H1 (cell line): ENCODE data around the gene CACNA2D3. TPM values are rescaled to one million over a fixed set of nuclear protein-coding genes. Genes with fewer than 3 reads are reported as not detected.

ENCODE experiments used
- CTCF ChIA-PET: fragments of 300-600 bp; sonication (Branson Sonifier 250); formaldehyde crosslinking; loops from one replicate; lab custom pipeline; 2021; ENCODE audit not compliant: partially characterized antibody; lab: Charles Lee
- POLR2A ChIA-PET: fragments of 300-600 bp; sonication (Branson Sonifier 250); formaldehyde crosslinking; loops from one replicate; lab custom pipeline; 2021; ENCODE audit warnings: inconsistent platforms; ENCODE audit not compliant: partially characterized antibody; lab: Charles Lee
- DNase-seq, 2 experiments: peaks; one replicate each; pipeline versions ENCODE4 v3.0.0 to v3.0.0-alpha.2; 2010 to 2022; ENCODE audit warnings: low spot score in 2 of 2, low read depth in 1 of 2, mixed read lengths in 1 of 2
- FAIRE-seq: peaks from 2 replicates; lab custom pipeline; 2011; peaks lifted over from hg19 to GRCh38; lab: Jason Lieb, UNC
- H2AFZ ChIP-seq: 2 replicates; pipeline ENCODE4 v1.8.1; 2012; ENCODE audit warnings: low read length, inconsistent platforms
- H2AK5ac ChIP-seq: 2 replicates; pipeline ENCODE4 v1.6.1; 2013; ENCODE audit warnings: low read depth, low read length
- H2BK120ac ChIP-seq: replicated peaks from 2 replicates; pipeline ENCODE3; 2013; ENCODE audit warnings: low read depth, low read length, inconsistent platforms
- H2BK12ac ChIP-seq: 2 replicates; pipeline ENCODE4 v1.6.1; 2013; ENCODE audit warnings: low read depth, low read length
- H2BK15ac ChIP-seq: 2 replicates; pipeline ENCODE4 v1.6.1; 2013; ENCODE audit warnings: low read length
- H2BK20ac ChIP-seq: 2 replicates; pipeline ENCODE4 v1.6.1; 2013; ENCODE audit warnings: low read length
- H2BK5ac ChIP-seq: 2 replicates; pipeline ENCODE4 v1.6.1; 2013; ENCODE audit warnings: low read depth, low read length
- H3K14ac ChIP-seq: 2 replicates; pipeline ENCODE4 v1.6.1; 2013; ENCODE audit warnings: inconsistent platforms; ENCODE audit not compliant: insufficient read length
- H3K18ac ChIP-seq: 2 replicates; pipeline ENCODE4 v1.6.1; 2013; ENCODE audit warnings: low read length; ENCODE audit errors: extremely low read depth
- H3K23ac ChIP-seq: 2 replicates; pipeline ENCODE4 v1.6.1; 2013; ENCODE audit warnings: inconsistent platforms; ENCODE audit not compliant: insufficient read length
- H3K23me2 ChIP-seq: 2 replicates; pipeline ENCODE4 v1.6.1; 2013; ENCODE audit warnings: low read depth, low read length
- H3K27ac ChIP-seq: 2 replicates; pipeline ENCODE4 v1.6.1; 2011; ENCODE audit warnings: low read depth, low read length, inconsistent platforms
- H3K27me3 ChIP-seq, 4 experiments: replicated peaks in 1 of 4; 1 replicate in 1 of 4; 2 replicates in 3 of 4; pipeline versions ENCODE4 v1.6.1 to v1.8.1; 2011 to 2013; ENCODE audit warnings: low read length in 3 of 4, mild to moderate bottlenecking in 3 of 4, inconsistent platforms in 2 of 4, mixed read lengths in 2 of 4, moderate library complexity in 1 of 4; ENCODE audit not compliant: control insufficient read depth in 3 of 4, insufficient read depth in 3 of 4; ENCODE audit errors: extremely low read depth in 1 of 4
- H3K36me3 ChIP-seq, 4 experiments: 2 replicates each; pipeline versions ENCODE4 v1.6.1 to v1.8.1; 2011 to 2013; ENCODE audit warnings: mild to moderate bottlenecking in 4 of 4, low read length in 3 of 4, moderate library complexity in 2 of 4, control low read depth in 1 of 4, inconsistent platforms in 1 of 4; ENCODE audit not compliant: insufficient read depth in 4 of 4, control insufficient read depth in 2 of 4
- H3K4ac ChIP-seq: replicated peaks from 2 replicates; pipeline ENCODE3; 2013; ENCODE audit warnings: low read length, low read depth, mixed read lengths, inconsistent platforms; ENCODE audit not compliant: insufficient read length
- H3K4me1 ChIP-seq, 4 experiments: replicated peaks in 1 of 4; 1 replicate in 1 of 4; 2 replicates in 3 of 4; pipeline versions ENCODE4 v1.6.1 to v1.8.1; 2011 to 2013; ENCODE audit warnings: low read length in 3 of 4, inconsistent platforms in 2 of 4, mixed read lengths in 1 of 4; ENCODE audit not compliant: insufficient read depth in 4 of 4, control insufficient read depth in 3 of 4
- H3K4me2 ChIP-seq, 2 experiments: 2 replicates each; pipeline versions ENCODE4 v1.6.1 to v1.8.1; 2011 to 2013; ENCODE audit warnings: low read depth in 2 of 2, low read length in 2 of 2, control low read depth in 1 of 2, inconsistent platforms in 1 of 2, mild to moderate bottlenecking in 1 of 2; ENCODE audit not compliant: insufficient read depth in 1 of 2
- H3K4me3 ChIP-seq, 4 experiments: fragments of 200-600, 300-600 bp in 1 of 4; sonication (generic), shearing (Covaris generic), sonication (Bioruptor Twin) in 1 of 4; 2 replicates each; pipeline versions ENCODE4 v1.5.1 to v1.8.1; 2011 to 2016; ENCODE audit warnings: low read length in 4 of 4, low read depth in 3 of 4, control low read depth in 2 of 4, inconsistent platforms in 2 of 4, mild to moderate bottlenecking in 2 of 4, mixed read lengths in 1 of 4, moderate library complexity in 1 of 4; ENCODE audit not compliant: insufficient read depth in 2 of 4; ENCODE audit errors: extremely low read depth in 1 of 4
- H3K56ac ChIP-seq: replicated peaks from 2 replicates; pipeline ENCODE3; 2013; ENCODE audit warnings: low read depth, mild to moderate bottlenecking, mixed read lengths, low read length, inconsistent platforms; ENCODE audit not compliant: insufficient read length
- H3K79me1 ChIP-seq: 2 replicates; pipeline ENCODE4 v1.6.1; 2013; ENCODE audit warnings: low read depth, low read length, control low read depth
- H3K79me2 ChIP-seq, 2 experiments: 2 replicates each; pipeline versions ENCODE4 v1.6.1 to v1.8.1; 2012 to 2013; ENCODE audit warnings: low read length in 2 of 2, mild to moderate bottlenecking in 2 of 2, inconsistent platforms in 1 of 2; ENCODE audit not compliant: insufficient read depth in 2 of 2, control insufficient read depth in 1 of 2
- H3K9ac ChIP-seq, 4 experiments: replicated peaks in 1 of 4; 1 replicate in 1 of 4; 2 replicates in 3 of 4; pipeline versions ENCODE4 v1.6.1 to v1.8.1; 2011 to 2013; ENCODE audit warnings: low read depth in 3 of 4, low read length in 3 of 4, control low read depth in 2 of 4, mild to moderate bottlenecking in 2 of 4, moderate library complexity in 2 of 4, inconsistent platforms in 1 of 4; ENCODE audit errors: extremely low read depth in 1 of 4
- H3K9me3 ChIP-seq, 2 experiments: 2 replicates each; pipeline versions ENCODE4 v1.6.1 to v1.8.1; 2012 to 2013; ENCODE audit warnings: mild to moderate bottlenecking in 2 of 2, moderate library complexity in 2 of 2, control low read depth in 1 of 2, inconsistent platforms in 1 of 2, low read depth in 1 of 2, low read length in 1 of 2, mixed read lengths in 1 of 2; ENCODE audit not compliant: insufficient read depth in 2 of 2
- H4K20me1 ChIP-seq, 2 experiments: replicated peaks in 1 of 2; 2 replicates each; pipeline versions ENCODE3 to v1.8.1; 2011 to 2013; ENCODE audit warnings: inconsistent platforms in 2 of 2, low read length in 2 of 2, mild to moderate bottlenecking in 1 of 2; ENCODE audit not compliant: insufficient read depth in 2 of 2, control insufficient read depth in 1 of 2
- H4K5ac ChIP-seq: 2 replicates; pipeline ENCODE4 v1.6.1; 2013; ENCODE audit warnings: low read length, low read depth, mixed read lengths, inconsistent platforms; ENCODE audit not compliant: insufficient read length
- H4K8ac ChIP-seq: 2 replicates; pipeline ENCODE4 v1.8.0; 2013; ENCODE audit warnings: mild to moderate bottlenecking, moderate library complexity, low read length, inconsistent platforms; ENCODE audit not compliant: insufficient read depth; ENCODE audit errors: extremely low read depth
- H4K91ac ChIP-seq: replicated peaks from 2 replicates; pipeline ENCODE3; 2013; ENCODE audit warnings: low read length, mixed read lengths, inconsistent platforms; ENCODE audit not compliant: insufficient read length
- KDM5A ChIP-seq: fragments of 200-600 bp; IDR thresholded peaks from 2 replicates; pipeline ENCODE4 v1.7.1; 2012; ENCODE audit warnings: mild to moderate bottlenecking, low read length, inconsistent platforms, mixed read lengths
- WGBS, 2 experiments: shearing (Covaris generic) in 1 of 2; methylation state at CpG; one replicate each; pipeline versions ENCODE4 v1.1.6 to v1.1.7; 2013 to 2015; ENCODE audit warnings: low lambda C conversion rate in 2 of 2, mixed read lengths in 2 of 2, inconsistent platforms in 1 of 2, low coverage in 1 of 2, missing lambda C conversion rate in 1 of 2; ENCODE audit not compliant: insufficient replicate concordance in 2 of 2, insufficient coverage in 1 of 2, insufficient read length in 1 of 2; ENCODE audit errors: extremely low coverage in 1 of 2, missing lambda C conversion rate in 1 of 2; 5-methylcytosine and 5-hydroxymethylcytosine counted together
- polyA plus RNA-seq, 7 experiments: library from polyadenylated mRNA; depleted of rRNA in 3 of 7; stranded (reverse) in 5 of 7; unstranded in 2 of 7; fragments of >200 nt in 5 of 7; fragments of 200-250 nt in 2 of 7; gene quantifications; 1 replicate in 5 of 7; 2 replicates in 1 of 7; 4 replicates in 1 of 7; pipeline versions ENCODE4 v1.2.1 to v1.2.3, GENCODE V29; 2011 to 2013; ENCODE audit warnings: missing spikeins in 2 of 7, mixed read lengths in 2 of 7
- total RNA-seq: library from RNA; stranded (reverse); fragmentation: NEBNext Ultra II Directional; extraction: Animal tissue kit (Norgen Biotek cat#: 25700); gene quantifications from 2 replicates; pipeline ENCODE4 v1.2.1, GENCODE V29; 2021

The CACNA2D3 gene
- total and polyA plus RNA-seq, 2 of the 8 experiments (the other 6 are each of a cell fraction or from before 2014, with no cell fraction given): 1.5 to 1.8 TPM

- POLR2A ChIA-PET: no interaction called here
Observed at GRCh38 chr3:54191220-54191619, 68.9 kb downstream of the CACNA2D3 start.

More at GRCh38 chr3:54191220-54191619, 68.9 kb downstream of the CACNA2D3 start:
- H2BK12ac ChIP-seq: no peak overlapping the region
- no peak overlapping the region for H2BK5ac ChIP-seq
- no peak overlapping the region for H3K14ac ChIP-seq
- no peaks in the 10 kb centered on the region for H3K79me1 ChIP-seq
- H2BK15ac ChIP-seq: no peak overlapping the region
- no peak overlapping the region for H3K23ac ChIP-seq
- no peak for DNase-seq
- H3K4me2 ChIP-seq: no peak overlapping the region
- no peak overlapping the region for H2BK20ac ChIP-seq
- H3K9me3 ChIP-seq: no peaks in the 10 kb centered on the region
- H4K20me1 ChIP-seq: peaks cover 0 to 3% of the 10 kb centered on the region in 2 experiments
- H4K91ac ChIP-seq: no peak overlapping the region
- no peaks in the 10 kb centered on the region for H3K36me3 ChIP-seq
- H2AFZ ChIP-seq: no peak overlapping the region
- H2BK120ac ChIP-seq: no peak overlapping the region
- H3K79me2 ChIP-seq: no peaks in the 10 kb centered on the region
- no peak overlapping the region for H4K8ac ChIP-seq
- TF ChIP-seq KDM5A: no peak
- H3K9ac ChIP-seq: no peak overlapping the region
- 83% methylated on average over 4 of the region's 4 CpGs; no CpG with 5 or more reads in 1 of the 2 experiments for WGBS, 2 experiments
- H3K23me2 ChIP-seq: no peaks in the 10 kb centered on the region
- FAIRE-seq: no peak
- H3K4me3 ChIP-seq: no peak overlapping the region
- CTCF ChIA-PET: interaction anchor here (0.9 kb wide), 1 partner anchor 51 kb away, joined by 3 read pairs; no protein-coding TSS in a partner anchor
- H3K56ac ChIP-seq: no peak overlapping the region
- no peaks in the 10 kb centered on the region for H3K27me3 ChIP-seq
- H3K4me1 ChIP-seq: peaks cover 4 to 9% (median 6%) of the 10 kb centered on the region in 4 experiments; a peak in 5 of 7 replicates
- no peak overlapping the region for H3K4ac ChIP-seq
- no peak overlapping the region for H4K5ac ChIP-seq
- H2AK5ac ChIP-seq: no peak overlapping the region
- no peak overlapping the region for H3K18ac ChIP-seq
- no peak overlapping the region for H3K27ac ChIP-seq
